Measurements from ENCODE around the gene LRRC57. TPM values are rescaled to one million over a fixed set of nuclear protein-coding genes. Genes with fewer than 3 reads are reported as not detected.

Gene LRRC57
- total and polyA plus RNA-seq, 4 donors: 22.8 to 30.9 (median 25.4) TPM

GRCh38 chr15:42582569-42583375, 34.2 kb upstream of the LRRC57 start:
- Histone ChIP-seq H3K9me3 (ENCODE audit: control insufficient read depth, insufficient read depth, low read length) (no peaks in the 10 kb centered on the region), H3K27ac (ENCODE audit: low read depth, low read length) (no peak overlapping the region), H3K27me3 (ENCODE audit: control insufficient read depth, insufficient read depth, low read length) (no peaks in the 10 kb centered on the region), H3K36me3 (ENCODE audit: control insufficient read depth, insufficient read depth, low read length) (no peaks in the 10 kb centered on the region), H3K4me3 (ENCODE audit: low read depth, low read length) (no peak overlapping the region), H3K4me1 (ENCODE audit: control insufficient read depth, insufficient read depth, low read length) (peaks cover 21% of the 10 kb centered on the region)
- DNase-seq (ENCODE audit: low read depth in 4 of 6, low spot score in 6 of 6): peak in 2 of 6 donors; percentile 42 to 72
- WGBS (ENCODE audit: insufficient coverage): 58% methylated on average over 6 of the region's 8 CpGs

GRCh38 chr15:42581272-42581730, 32.7 kb upstream of the LRRC57 start:
- Histone ChIP-seq H3K36me3 (ENCODE audit: control insufficient read depth, insufficient read depth, low read length) (no peaks in the 10 kb centered on the region), H3K4me3 (ENCODE audit: low read depth, low read length) (peak overlapping the region; percentile 43), H3K4me1 (ENCODE audit: control insufficient read depth, insufficient read depth, low read length) (peaks cover 27% of the 10 kb centered on the region), H3K27me3 (ENCODE audit: control insufficient read depth, insufficient read depth, low read length) (no peaks in the 10 kb centered on the region), H3K9me3 (ENCODE audit: control insufficient read depth, insufficient read depth, low read length) (no peaks in the 10 kb centered on the region), H3K27ac (ENCODE audit: low read depth, low read length) (peak overlapping the region; percentile 65)
- peak in 4 of 6 donors; percentile 57 to 95 (median 82) for DNase-seq (ENCODE audit: low read depth in 4 of 6, low spot score in 6 of 6)
- WGBS (ENCODE audit: insufficient coverage): 2% methylated on average over 32 of the region's 37 CpGs

DNA sequence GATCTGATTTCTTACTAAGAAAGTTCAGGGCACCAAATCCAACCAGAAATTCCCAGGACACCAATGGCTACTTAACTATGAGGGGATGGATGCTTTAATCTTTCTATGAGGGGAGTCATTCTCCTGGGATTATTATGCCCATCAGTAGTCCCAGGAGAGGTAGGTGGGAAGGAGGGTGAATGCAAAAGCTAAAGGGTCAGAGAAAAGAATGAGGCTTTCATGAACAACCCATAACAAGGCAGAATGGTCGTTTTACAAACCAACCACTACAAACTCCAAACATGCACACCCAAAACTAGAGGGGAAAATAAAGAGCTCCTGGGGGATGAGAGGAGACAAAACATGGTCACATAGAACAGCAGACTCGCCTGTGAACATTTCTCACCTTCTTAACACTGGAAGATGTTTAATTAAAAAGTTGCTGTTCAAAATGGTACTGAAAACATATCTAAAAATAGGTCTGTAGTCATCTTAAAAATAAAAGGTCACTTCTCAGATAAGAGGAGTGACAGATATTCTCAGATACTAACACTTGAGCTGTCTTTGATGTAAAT, 30.5 kb upstream of the LRRC57 start:
- Histone ChIP-seq H3K27ac (ENCODE audit: low read depth, low read length) (no peak overlapping the region), H3K9me3 (ENCODE audit: control insufficient read depth, insufficient read depth, low read length) (no peaks in the 10 kb centered on the region), H3K4me1 (ENCODE audit: control insufficient read depth, insufficient read depth, low read length) (peaks cover 33% of the 10 kb centered on the region), H3K27me3 (ENCODE audit: control insufficient read depth, insufficient read depth, low read length) (no peaks in the 10 kb centered on the region), H3K4me3 (ENCODE audit: low read depth, low read length) (no peak overlapping the region), H3K36me3 (ENCODE audit: control insufficient read depth, insufficient read depth, low read length) (no peaks in the 10 kb centered on the region)
- WGBS (ENCODE audit: insufficient coverage): no CpG with 5 or more reads among the region's 2 CpGs
- no peak for DNase-seq (ENCODE audit: low read depth in 4 of 6, low spot score in 6 of 6)

- WGBS (ENCODE audit: insufficient coverage): 83% methylated on average over 1 of the region's 1 CpG
- peaks cover 30% of the 10 kb centered on the region for H3K4me1 ChIP-seq (ENCODE audit: control insufficient read depth, insufficient read depth, low read length)
- H3K36me3 ChIP-seq (ENCODE audit: control insufficient read depth, insufficient read depth, low read length): no peaks in the 10 kb centered on the region
- H3K27ac ChIP-seq (ENCODE audit: low read depth, low read length): no peak overlapping the region
- no peaks in the 10 kb centered on the region for H3K9me3 ChIP-seq (ENCODE audit: control insufficient read depth, insufficient read depth, low read length)
- DNase-seq (ENCODE audit: low read depth in 4 of 6, low spot score in 6 of 6): peak in 1 of 6 donors; percentile 64
- no peaks in the 10 kb centered on the region for H3K27me3 ChIP-seq (ENCODE audit: control insufficient read depth, insufficient read depth, low read length)
- no peak overlapping the region for H3K4me3 ChIP-seq (ENCODE audit: low read depth, low read length)
These were observed 29.0 kb upstream of the LRRC57 start for GRCh38 chr15:42577514-42578031.

GRCh38 chr15:42576776-42577175, 28.2 kb upstream of the LRRC57 start:
- WGBS (ENCODE audit: insufficient coverage): 63% methylated on average over 1 of the region's 1 CpG
- peak overlapping the region; percentile 16 for H3K27ac ChIP-seq (ENCODE audit: low read depth, low read length)

GRCh38 chr15:42576040-42576594, 27.5 kb upstream of the LRRC57 start:
- no peak for DNase-seq (ENCODE audit: low read depth in 4 of 6, low spot score in 6 of 6)
- Histone ChIP-seq H3K27me3 (ENCODE audit: control insufficient read depth, insufficient read depth, low read length) (no peaks in the 10 kb centered on the region), H3K9me3 (ENCODE audit: control insufficient read depth, insufficient read depth, low read length) (no peaks in the 10 kb centered on the region), H3K27ac (ENCODE audit: low read depth, low read length) (peak overlapping the region; percentile 86), H3K4me1 (ENCODE audit: control insufficient read depth, insufficient read depth, low read length) (peaks cover 19% of the 10 kb centered on the region), H3K4me3 (ENCODE audit: low read depth, low read length) (peak overlapping the region; percentile 97), H3K36me3 (ENCODE audit: control insufficient read depth, insufficient read depth, low read length) (no peaks in the 10 kb centered on the region)
- 4% methylated on average over 10 of the region's 16 CpGs for WGBS (ENCODE audit: insufficient coverage)

More at GRCh38 chr15:42576776-42577175, 28.2 kb upstream of the LRRC57 start:
- Histone ChIP-seq H3K36me3 (ENCODE audit: control insufficient read depth, insufficient read depth, low read length) (no peaks in the 10 kb centered on the region), H3K4me3 (ENCODE audit: low read depth, low read length) (peak overlapping the region; percentile 97), H3K27me3 (ENCODE audit: control insufficient read depth, insufficient read depth, low read length) (no peaks in the 10 kb centered on the region), H3K9me3 (ENCODE audit: control insufficient read depth, insufficient read depth, low read length) (no peaks in the 10 kb centered on the region), H3K4me1 (ENCODE audit: control insufficient read depth, insufficient read depth, low read length) (peaks cover 25% of the 10 kb centered on the region)
- DNase-seq (ENCODE audit: low read depth in 4 of 6, low spot score in 6 of 6): no peak

GRCh38 chr15:42575188-42576039, 26.8 kb upstream of the LRRC57 start, which contains the start of gene STARD9:
STARD9 (plus strand) TSS chr15:42575606; CDS start chr15:42575716, 110 bp downstream.
- WGBS (ENCODE audit: insufficient coverage): under 1% methylated on average over 90 of the region's 95 CpGs
- peak; percentile 89 to 99 (median 95) for DNase-seq (ENCODE audit: low read depth in 4 of 6, low spot score in 6 of 6)
- Histone ChIP-seq H3K9me3 (ENCODE audit: control insufficient read depth, insufficient read depth, low read length) (no peaks in the 10 kb centered on the region), H3K36me3 (ENCODE audit: control insufficient read depth, insufficient read depth, low read length) (no peaks in the 10 kb centered on the region), H3K27me3 (ENCODE audit: control insufficient read depth, insufficient read depth, low read length) (no peaks in the 10 kb centered on the region), H3K27ac (ENCODE audit: low read depth, low read length) (peak within 1 kb of the TSS; percentile 86), H3K4me3 (ENCODE audit: low read depth, low read length) (peak within 1 kb of the TSS; percentile 97), H3K4me1 (ENCODE audit: control insufficient read depth, insufficient read depth, low read length) (peaks cover 17% of the 10 kb centered on the region)

DNA sequence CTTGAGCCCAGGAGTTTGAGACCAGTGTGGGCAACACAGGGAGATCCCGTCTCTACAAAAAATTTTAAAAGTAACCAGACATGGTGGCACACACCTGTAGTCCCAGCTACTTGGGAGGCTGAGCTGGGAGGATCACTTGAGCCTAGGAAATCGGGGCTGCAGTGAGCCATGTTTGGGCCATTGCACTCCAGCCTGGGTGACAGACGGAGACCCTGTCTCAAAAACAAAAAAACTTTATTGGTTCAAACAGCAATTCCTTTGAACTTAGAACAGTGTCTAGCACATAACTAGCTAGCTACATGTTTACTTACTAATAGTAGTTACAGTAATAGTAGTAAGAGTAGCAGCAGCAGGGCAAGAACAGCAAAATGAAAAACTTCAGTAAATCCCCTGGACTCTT, 10.1 kb upstream of the LRRC57 start:
- Histone ChIP-seq H3K4me3 (ENCODE audit: low read depth, low read length) (no peak overlapping the region), H3K27ac (ENCODE audit: low read depth, low read length) (no peak overlapping the region), H3K9me3 (ENCODE audit: control insufficient read depth, insufficient read depth, low read length) (no peaks in the 10 kb centered on the region), H3K4me1 (ENCODE audit: control insufficient read depth, insufficient read depth, low read length) (no peaks in the 10 kb centered on the region), H3K36me3 (ENCODE audit: control insufficient read depth, insufficient read depth, low read length) (peaks cover 11% of the 10 kb centered on the region), H3K27me3 (ENCODE audit: control insufficient read depth, insufficient read depth, low read length) (no peaks in the 10 kb centered on the region)
- DNase-seq (ENCODE audit: low read depth in 4 of 6, low spot score in 6 of 6): no peak
- 100% methylated on average over 1 of the region's 3 CpGs for WGBS (ENCODE audit: insufficient coverage)

All from spinal cord (tissue), 10 donors.